PC-9 (cell line): Measurements from ENCODE around the gene FAM168A. TPM values are rescaled to one million over a fixed set of nuclear protein-coding genes. Genes with fewer than 3 reads are reported as not detected.

Experiments used
- BruUV-seq: library from RNA; stranded (reverse); fragments of 400-500 nt; replicated peaks from 2 replicates; lab custom pipeline; 2021; lab: Mats Ljungman, UMichigan
- CTCF ChIA-PET: fragments of 300-600 bp; sonication (Branson Sonifier 250); formaldehyde crosslinking; loops from one replicate; lab custom pipeline; 2022; ENCODE audit warnings: antibody characterized with exemption; lab: Charles Lee
- POLR2A ChIA-PET: fragments of 300-600 bp; sonication (Branson Sonifier 250); formaldehyde crosslinking; loops from one replicate; lab custom pipeline; 2022; ENCODE audit warnings: antibody characterized with exemption; ENCODE audit not compliant: unreplicated experiment; lab: Charles Lee
- DNase-seq, 2 experiments: peaks; one replicate each; pipeline versions ENCODE4 v3.0.0 to v3.0.0-alpha.2; 2015 to 2022; ENCODE audit warnings: mixed read lengths in 1 of 2
- H2AFZ ChIP-seq: fragments of 200-600 bp; sonication (generic); 2 replicates; pipeline ENCODE4 v1.8.1; 2017; ENCODE audit warnings: antibody characterized with exemption
- H3F3A ChIP-seq: fragments of 200-600 bp; sonication (generic); 2 replicates; pipeline ENCODE4 v1.8.1; 2017; ENCODE audit warnings: antibody characterized with exemption, mild to moderate bottlenecking, low read depth; ENCODE audit not compliant: insufficient read depth
- H3K27ac ChIP-seq: fragments of 200-600 bp; sonication (generic); 2 replicates; pipeline ENCODE4 v1.6.1; 2016; ENCODE audit warnings: mixed run types
- H3K27me3 ChIP-seq: fragments of 200-600 bp; sonication (generic); 2 replicates; pipeline ENCODE4 v1.6.1; 2016; ENCODE audit warnings: low read depth, mixed run types; ENCODE audit not compliant: insufficient read depth
- H3K36me3 ChIP-seq: fragments of 200-600 bp; sonication (generic); 2 replicates; pipeline ENCODE4 v1.6.1; 2016; ENCODE audit warnings: low read depth, mixed run types
- H3K4me1 ChIP-seq: fragments of 200-600 bp; sonication (generic); replicated peaks from 2 replicates; pipeline ENCODE4 v1.6.1; 2016; ENCODE audit warnings: mixed run types; ENCODE audit not compliant: insufficient read depth
- H3K4me2 ChIP-seq: fragments of 200-600 bp; sonication (generic); 2 replicates; pipeline ENCODE4 v1.6.1; 2017; ENCODE audit warnings: mixed run types
- H3K4me3 ChIP-seq: fragments of 200-600 bp; sonication (generic); 2 replicates; pipeline ENCODE4 v1.6.1; 2016; ENCODE audit warnings: mixed run types
- H3K79me2 ChIP-seq: fragments of 200-600 bp; sonication (generic); 2 replicates; pipeline ENCODE4 v1.6.1; 2017; ENCODE audit warnings: low read depth, mixed run types
- H3K9me2 ChIP-seq: fragments of 200-600 bp; sonication (generic); 2 replicates; pipeline ENCODE4 v1.8.1; 2017; ENCODE audit warnings: mild to moderate bottlenecking; ENCODE audit not compliant: insufficient read depth
- H3K9me3 ChIP-seq: fragments of 200-600 bp; sonication (generic); 2 replicates; pipeline ENCODE4 v1.8.1; 2016; ENCODE audit warnings: low read depth; ENCODE audit not compliant: insufficient read depth
- H4K20me1 ChIP-seq: fragments of 200-600 bp; sonication (generic); 2 replicates; pipeline ENCODE4 v1.8.1; 2017; ENCODE audit not compliant: insufficient read depth
- CTCF ChIP-seq: fragments of 200-600 bp; sonication (generic); conservative IDR thresholded peaks from 2 replicates; pipeline ENCODE4 v1.6.1; 2017; ENCODE audit warnings: mixed run types, antibody characterized with exemption, mild to moderate bottlenecking, moderate library complexity
- EZH2 ChIP-seq: fragments of 200-600 bp; sonication (generic); IDR thresholded peaks from 2 replicates; pipeline ENCODE4 v1.8.0; 2017; ENCODE audit warnings: antibody characterized with exemption, low read depth
- intact Hi-C: fragments of 100-400 bp; cut with micrococcal nuclease; formaldehyde crosslinking; loops from one replicate; pipeline ENCODE4 v1.10.0; 2022; ENCODE audit not compliant: unreplicated experiment
- total RNA-seq: library from RNA; stranded (reverse); gene quantifications from 2 replicates; pipeline ENCODE4 v1.2.3, GENCODE V29; 2021

Gene FAM168A
- total RNA-seq, 1 experiment from 2014 or later: 51.2 TPM

GRCh38 chr11:73420136-73420535, 177.8 kb downstream of the FAM168A start:
- DNase-seq: no peak
- Histone ChIP-seq H3K9me2 (no peaks in the 10 kb centered on the region), H3K27me3 (no peaks in the 10 kb centered on the region), H3K4me3 (no peak overlapping the region), H4K20me1 (no peaks in the 10 kb centered on the region), H3K9me3 (no peaks in the 10 kb centered on the region), H3K4me2 (no peak overlapping the region), H3K36me3 (no peaks in the 10 kb centered on the region), H3K27ac (no peak overlapping the region), H3K79me2 (no peaks in the 10 kb centered on the region), H3F3A (peaks cover 7% of the 10 kb centered on the region; the same call in 1 of the 2 replicates), H3K4me1 (peaks cover 10% of the 10 kb centered on the region; the same call in 1 of the 2 replicates), H2AFZ (no peak overlapping the region)
- no TSS peak for BruUV-seq
- ChIA-PET CTCF (no interaction called here), POLR2A (interaction anchor here (0.6 kb wide), 2 partner anchors 82 to 1203 kb away, joined by 3 to 4 read pairs; no protein-coding TSS in a partner anchor)
- intact Hi-C loops: no loop called here
- TF ChIP-seq CTCF: no peak
- no peak for TF ChIP-seq EZH2

GRCh38 chr11:73416786-73417185, 181.1 kb downstream of the FAM168A start:
- Histone ChIP-seq H3K79me2 (no peaks in the 10 kb centered on the region), H3K9me2 (no peaks in the 10 kb centered on the region), H3K4me1 (peaks cover 10% of the 10 kb centered on the region; the same call in 1 of the 2 replicates), H3K4me3 (no peak overlapping the region), H4K20me1 (no peaks in the 10 kb centered on the region), H3F3A (peaks cover 7% of the 10 kb centered on the region; the same call in 1 of the 2 replicates), H3K36me3 (no peaks in the 10 kb centered on the region), H3K4me2 (no peak overlapping the region), H3K27me3 (no peaks in the 10 kb centered on the region), H3K27ac (no peak overlapping the region), H3K9me3 (no peaks in the 10 kb centered on the region), H2AFZ (no peak overlapping the region)
- TF ChIP-seq EZH2: no peak
- intact Hi-C loops: no loop called here
- ChIA-PET CTCF (no interaction called here), POLR2A (no interaction called here)
- no peak for DNase-seq
- no TSS peak for BruUV-seq

GRCh38 chr11:73415854-73416615, 181.9 kb downstream of the FAM168A start:
- DNase-seq: no peak
- H2AFZ ChIP-seq: no peak overlapping the region
- no peak overlapping the region for H3K4me2 ChIP-seq
- intact Hi-C loops: no loop called here
- CTCF ChIA-PET: interaction anchor here (0.5 kb wide), 1 partner anchor 65 kb away, joined by 3 read pairs; no protein-coding TSS in a partner anchor
- H3K4me3 ChIP-seq: no peak overlapping the region
- POLR2A ChIA-PET: no interaction called here
- no TSS peak for BruUV-seq
- H3K9me2 ChIP-seq: no peaks in the 10 kb centered on the region
- peaks cover 10% of the 10 kb centered on the region; the same call in 1 of the 2 replicates for H3K4me1 ChIP-seq
- peaks cover 7% of the 10 kb centered on the region; the same call in 1 of the 2 replicates for H3F3A ChIP-seq
- no peaks in the 10 kb centered on the region for H3K9me3 ChIP-seq
- H3K27ac ChIP-seq: no peak overlapping the region
- H3K27me3 ChIP-seq: no peaks in the 10 kb centered on the region
- no peaks in the 10 kb centered on the region for H4K20me1 ChIP-seq
- no peaks in the 10 kb centered on the region for H3K79me2 ChIP-seq
- TF ChIP-seq EZH2 (no peak), CTCF (no peak)
- no peaks in the 10 kb centered on the region for H3K36me3 ChIP-seq
